Brain pericyte (primary cell): ENCODE measurements around the gene NLK.
"Not testable (repeated sequence)": the region's sequence is repeated elsewhere in the genome, so short reads cannot be mapped to it uniquely, and the experiment has no call there.

Experiments used
- DNase-seq: peaks from one replicate; pipeline ENCODE4 v3.0.0-alpha.2; 2012; ENCODE audit warnings: low read depth, low spot score

NLK gene

DNA sequence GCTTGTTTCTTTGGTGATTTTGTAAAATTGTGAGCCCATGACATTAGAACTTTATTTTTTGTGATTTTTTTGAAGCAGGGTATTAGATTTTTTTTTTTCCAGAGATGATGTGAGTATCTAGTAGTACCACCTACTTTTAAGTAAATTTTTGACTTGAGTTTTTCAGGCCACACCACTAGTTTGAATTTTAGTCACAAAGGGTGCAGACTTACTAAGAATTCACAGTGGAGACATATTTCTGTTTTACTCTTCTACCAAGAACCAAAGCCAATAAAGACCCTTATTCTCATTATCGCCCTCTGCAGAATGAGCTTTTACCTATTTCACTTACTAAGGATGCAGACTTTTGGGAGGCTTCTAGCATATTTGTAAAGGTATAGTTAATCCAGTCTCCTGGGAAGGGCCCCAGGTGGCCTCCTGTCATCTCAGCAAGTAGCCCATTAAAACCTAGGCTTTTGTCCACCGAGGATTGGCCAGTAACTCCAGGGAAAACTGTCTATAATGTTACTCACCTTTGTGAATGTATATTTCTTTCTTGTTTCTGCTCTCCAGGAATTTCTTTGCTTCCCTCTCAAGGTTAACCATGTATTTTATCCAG lies 30.6 kb downstream of the NLK start:
- DNase-seq, result no peak

DNA sequence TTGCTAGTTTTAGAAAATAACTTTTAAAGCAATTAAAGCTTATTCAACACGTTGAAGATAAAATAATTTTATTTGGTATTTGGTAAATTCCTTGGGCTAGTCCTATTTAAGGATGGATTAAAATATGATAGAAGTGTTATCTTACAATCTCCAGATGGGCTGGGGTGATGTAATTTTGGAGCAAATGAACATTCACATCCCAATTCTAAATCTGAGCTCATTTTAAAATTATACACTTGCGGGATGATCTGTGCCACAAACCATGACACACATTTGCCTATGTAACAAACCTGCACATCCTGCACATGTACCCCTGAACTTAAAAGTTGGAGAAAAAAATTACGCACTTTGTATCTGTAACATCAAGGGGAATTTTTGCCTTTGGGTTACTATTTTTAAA lies 31.5 kb downstream of the NLK start:
- no peak for DNase-seq

DNA sequence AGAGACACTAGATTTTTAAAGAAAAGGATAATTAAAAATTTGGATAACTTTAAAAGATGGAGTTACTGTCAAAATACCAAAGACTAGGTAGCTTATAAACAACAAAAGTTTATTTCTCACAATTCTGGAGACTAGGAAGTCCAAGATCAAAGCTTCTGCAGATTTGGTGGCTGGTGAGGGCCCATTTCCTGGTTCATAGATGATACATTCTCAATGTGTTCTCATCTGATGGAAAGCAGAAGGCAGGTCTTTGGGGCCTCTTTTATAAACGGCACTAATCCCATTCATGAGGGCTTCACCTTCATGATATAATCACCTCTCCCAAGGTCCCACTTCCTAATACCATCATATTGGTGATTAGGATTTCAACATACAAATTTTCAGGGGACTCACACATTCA lies 33.7 kb downstream of the NLK start:
- DNase-seq, result no peak

DNA sequence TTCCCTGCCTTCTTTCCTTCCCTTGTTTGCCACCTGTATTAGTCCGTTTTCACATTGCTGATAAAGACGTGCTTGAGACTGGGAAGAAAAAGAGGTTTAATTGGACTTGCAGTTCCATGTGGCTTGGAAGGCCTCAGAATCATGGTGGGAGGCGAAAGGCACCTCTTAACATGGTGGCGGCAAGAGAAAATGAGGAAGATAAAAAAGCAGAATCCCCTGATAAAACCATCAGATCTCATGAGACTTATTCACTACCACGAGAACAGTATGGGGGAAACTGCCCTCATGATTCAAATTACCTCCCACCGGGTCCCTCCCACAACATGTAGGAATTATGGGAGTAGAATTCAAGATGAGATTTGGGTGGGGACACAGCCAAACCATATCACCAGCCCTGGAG lies 34.7 kb downstream of the NLK start:
- DNase-seq, result not testable (repeated sequence)

DNA sequence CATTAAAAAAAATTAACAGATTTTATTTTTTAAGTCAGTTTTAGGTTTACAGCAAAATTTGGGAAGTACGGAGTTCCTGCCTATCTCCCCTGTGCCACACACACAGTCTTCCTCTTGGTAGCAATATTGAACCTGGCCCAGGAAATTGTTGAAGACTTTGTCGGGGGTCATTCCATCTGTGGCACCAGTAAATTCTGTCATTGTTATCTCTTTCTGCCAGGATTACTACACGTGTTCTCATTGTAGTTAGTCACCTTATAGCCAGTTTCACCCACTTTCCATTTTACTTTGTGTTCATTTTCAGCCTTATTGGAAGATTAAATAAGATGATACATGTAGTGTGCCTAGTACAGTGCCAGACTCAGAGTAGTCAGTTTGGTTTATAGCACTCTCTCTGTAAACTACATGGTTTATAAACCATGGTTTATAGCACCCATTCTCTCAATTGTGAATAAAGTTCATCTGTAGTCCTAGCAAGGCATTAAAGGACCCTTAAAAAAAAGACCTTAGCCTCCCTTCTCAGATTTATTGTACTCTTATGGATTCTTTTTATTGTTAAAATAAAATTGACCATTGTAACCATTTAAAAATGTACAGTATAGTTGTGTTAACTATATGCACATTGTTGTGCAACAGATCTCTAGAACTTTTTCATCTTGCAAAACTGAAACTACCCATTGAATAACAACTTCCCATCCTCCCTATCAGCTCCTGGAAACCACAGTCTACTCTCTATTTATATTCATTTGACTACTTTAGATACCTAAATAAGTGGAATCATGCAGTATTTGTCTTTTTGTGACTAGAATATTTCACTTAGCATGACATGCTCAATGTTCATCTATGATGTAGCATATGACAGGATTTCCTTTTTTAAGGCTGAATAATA lies 36.1 kb downstream of the NLK start:
- DNase-seq, result no peak

DNA sequence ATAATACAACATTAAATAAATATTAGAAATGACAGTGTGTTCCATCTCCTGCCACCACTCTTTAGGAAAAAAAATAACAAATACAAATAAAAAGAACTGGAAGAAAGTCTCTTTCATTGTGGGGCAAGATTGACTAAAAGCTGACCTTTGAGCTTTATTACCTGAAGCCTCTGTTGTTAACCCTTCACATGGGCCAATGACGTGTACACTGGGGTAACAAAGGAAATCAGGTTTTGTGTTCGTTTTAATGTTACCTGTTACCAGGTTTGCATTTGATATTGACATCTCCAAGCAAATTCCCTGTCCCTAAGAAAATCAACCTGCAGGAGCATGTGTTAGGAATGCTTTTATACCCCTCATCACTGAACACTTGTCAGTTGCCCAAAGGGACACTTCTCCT lies 39.0 kb downstream of the NLK start:
- no peak for DNase-seq

DNA sequence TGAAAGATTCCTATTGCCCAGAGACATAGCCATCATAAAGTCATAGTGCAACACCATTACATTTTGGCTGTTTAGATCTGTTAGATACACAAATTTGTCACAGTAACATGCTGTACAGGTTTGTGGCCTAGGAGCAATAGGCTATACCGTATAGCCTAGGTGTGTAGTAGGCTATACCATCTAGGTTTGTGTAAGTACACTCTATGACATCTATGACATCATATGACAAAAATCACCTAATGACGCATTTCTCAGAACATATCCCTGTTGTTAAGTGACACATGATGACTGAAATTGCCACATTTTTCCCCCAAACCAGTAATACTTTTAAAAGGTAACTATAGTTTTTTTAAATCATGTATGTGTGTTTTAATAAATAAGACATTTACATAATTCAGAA lies 43.3 kb downstream of the NLK start:
- DNase-seq, result no peak

DNA sequence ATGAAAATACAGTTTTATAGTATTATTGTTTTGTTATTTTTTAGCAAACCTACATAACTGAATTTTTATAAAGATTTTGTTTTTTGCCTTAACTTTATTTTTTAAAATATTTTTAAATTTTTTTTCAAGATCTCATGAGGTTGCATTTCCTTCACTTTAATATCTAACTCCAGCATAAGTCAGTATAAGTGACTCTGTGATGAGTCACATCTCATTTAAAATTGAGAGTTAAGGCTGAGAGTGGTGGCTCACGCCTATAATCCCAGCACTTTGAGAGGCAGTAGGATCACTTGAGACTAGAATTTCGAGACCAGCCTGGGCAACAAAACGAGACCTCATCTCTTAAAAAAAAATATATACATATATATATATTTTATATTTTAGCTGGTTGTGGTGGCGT lies 44.0 kb downstream of the NLK start:
- no peak for DNase-seq

DNA sequence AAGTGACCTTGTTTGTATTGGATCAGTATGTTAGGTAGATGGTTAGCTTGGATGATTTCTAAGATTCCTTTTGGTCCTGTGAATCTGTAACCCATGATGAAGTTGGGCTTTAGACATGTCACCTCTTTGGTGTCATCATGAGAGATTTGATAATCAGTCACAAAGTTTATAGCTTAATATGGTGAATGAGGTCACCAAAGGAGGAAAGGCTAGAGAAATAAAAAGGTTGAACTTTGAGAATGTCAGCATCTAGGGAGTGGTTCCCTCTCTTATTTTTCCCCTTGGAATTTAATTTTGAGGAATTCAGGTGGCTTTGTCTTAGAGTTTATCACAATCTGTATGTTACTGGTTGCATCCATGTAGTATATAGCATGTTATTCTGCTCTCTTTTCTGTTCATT lies 45.3 kb downstream of the NLK start:
- DNase-seq, result no peak

DNA sequence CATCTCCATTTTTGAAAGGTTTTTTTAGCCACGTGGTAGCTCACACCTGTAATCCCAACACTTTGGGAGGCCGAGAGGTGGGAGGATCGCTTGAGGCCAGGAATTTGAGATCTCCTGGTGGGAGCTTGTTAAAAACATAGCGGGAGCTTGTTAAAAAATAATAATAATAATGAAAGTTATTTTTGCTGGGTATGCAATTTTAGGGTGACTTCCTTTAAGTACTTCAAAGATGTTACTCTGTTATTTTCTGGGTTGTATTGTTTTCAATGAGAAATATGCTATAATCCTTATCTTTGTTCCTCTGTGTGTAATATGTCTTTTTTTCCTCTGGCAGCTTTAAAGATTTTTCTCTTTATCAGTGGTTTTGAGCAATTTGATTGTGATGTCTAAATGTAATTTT lies 48.1 kb downstream of the NLK start:
- no peak for DNase-seq

DNA sequence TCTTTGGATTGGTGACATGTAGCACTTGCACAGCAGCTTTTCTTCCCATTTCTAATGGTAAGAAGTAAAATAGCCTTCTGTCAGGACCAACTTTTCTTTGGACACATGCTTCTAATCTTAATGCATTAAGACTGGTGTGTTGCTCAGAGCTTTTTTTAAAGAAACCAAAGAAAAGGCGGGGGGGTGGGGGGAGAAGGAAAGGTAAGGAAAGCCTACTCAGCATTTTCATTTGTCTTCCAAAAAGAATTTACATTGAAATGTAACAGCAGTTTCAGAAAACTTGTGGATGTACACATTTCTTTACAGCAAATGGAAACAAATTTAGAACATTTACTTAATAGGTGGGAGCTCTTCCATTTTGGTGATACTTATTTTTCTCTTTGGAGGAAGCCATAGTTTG lies 49.6 kb downstream of the NLK start:
- DNase-seq, result no peak

DNA sequence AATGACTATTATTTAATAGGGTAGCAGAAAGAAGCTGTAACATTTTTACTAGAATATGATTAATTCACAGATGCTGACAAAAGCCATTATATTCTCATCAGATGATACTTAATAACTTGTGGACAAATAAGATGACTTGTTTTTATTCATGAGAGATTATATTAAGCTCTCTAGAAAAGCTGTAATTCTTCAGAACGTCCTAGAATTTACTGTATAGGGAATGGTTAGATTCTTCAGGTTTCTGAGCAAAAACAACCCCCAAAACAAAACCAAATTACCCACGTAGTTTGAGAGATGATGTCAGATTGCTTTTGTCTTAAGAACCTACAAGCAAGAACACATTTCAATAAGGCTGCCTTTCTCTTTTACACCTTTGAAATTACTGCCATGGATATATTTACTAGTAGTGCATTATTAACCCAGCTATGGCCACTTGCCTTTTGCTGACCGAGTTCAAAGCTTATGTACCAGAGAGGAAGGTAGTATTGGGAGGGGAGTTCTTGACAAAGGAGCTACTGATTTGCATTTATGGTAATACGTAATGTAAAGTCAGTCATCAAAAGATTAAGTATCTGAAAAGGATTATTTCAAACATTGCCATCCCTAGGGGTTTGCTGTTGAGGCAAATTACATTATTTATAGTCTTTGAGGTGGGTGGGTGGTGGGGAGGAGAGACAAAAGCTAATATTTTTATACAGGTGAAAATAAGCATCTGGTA lies 51.7 kb downstream of the NLK start:
- no peak for DNase-seq

DNA sequence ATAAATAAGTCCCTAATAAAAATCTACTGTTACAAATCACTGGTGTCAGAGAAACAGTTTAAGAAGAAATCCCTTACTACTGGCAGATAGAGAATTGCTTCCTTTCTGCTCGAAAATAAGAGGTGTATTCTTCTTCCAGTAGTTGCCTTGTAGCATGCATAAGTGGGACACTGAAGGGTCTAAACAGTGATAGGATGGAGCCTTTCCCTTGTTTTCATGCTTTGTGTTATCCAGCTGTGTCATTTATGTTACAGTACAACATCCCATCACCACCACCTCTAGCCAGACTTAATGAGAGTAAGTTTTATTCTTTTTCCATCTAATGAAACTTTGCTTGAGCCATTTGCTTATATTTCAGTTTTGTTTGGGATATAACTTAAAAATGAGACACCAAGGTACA lies 54.3 kb downstream of the NLK start:
- no peak for DNase-seq

DNA sequence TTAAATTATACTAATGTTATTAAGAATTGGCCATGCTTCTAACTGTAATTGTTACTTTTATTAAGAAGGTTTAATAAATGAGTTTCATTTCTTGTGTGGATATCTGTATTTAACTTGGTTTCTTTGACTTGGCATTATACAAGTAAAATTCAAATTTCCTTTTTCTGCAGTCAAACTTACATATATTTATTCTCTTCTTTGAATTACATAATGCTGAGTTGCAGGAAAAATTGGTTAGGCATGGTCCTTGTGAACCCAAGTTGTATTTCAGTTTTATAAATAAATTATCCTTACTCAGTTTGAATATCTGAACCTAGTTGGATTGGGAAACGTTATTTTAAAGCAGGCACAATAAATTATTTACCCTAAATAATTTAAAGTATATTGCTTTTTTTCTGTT lies 54.8 kb downstream of the NLK start:
- no peak for DNase-seq

DNA sequence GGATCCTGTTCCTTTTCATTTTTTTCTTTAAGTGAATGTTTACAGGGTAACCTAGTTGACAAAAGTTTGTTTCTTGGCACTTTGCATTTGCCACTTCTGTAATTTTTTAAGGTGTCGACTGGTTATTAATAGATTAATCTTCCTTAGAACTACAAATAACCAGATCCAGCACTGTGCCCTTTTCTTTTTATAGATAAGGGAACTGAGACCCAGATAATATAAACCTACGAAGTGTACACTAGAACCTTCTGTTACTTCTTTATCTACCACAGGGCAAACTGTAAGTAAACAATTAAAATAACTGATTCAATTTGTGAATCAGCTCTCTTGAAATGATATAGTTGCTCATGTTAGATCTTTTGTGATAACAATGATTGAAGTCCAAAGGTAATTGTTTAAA lies 55.4 kb downstream of the NLK start:
- DNase-seq, result no peak

DNA sequence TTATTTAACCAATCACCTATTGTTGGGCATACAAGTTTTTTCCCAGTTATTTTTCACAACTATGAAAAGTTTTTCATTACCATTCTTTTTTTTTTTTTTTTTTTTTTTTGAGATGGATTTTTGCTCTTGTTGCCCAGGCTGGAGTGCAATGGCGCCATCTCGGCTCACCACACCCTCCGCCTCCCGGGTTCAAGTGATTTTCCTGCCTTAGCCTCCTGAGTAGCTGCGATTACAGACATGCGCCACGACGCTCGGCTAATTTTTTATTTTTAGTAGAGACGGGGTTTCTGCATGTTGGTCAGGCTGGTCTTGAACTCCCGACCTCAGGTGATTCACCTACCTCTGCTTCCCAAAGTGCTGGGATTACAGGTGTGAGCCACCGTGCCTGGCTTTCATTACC lies 56.1 kb downstream of the NLK start:
- not testable (repeated sequence) for DNase-seq

DNA sequence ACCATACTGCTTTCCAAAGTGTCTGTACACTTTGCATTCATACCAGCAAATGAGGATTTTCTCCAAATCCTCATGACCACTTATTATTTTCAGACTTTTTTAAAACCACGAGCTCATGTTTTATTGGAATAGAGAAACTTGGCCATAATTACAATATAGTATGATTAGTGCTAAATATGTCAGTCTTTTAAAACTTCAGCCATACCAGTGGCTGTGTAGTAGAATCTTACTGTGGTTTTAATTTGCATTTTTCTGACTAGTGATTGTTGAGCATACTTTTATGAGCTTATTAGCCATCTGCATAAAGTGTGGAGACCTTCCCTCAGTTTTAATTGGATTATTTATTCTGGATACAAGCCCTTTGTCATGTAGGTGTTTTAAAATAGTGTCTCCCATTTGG lies 57.8 kb downstream of the NLK start:
- no peak for DNase-seq

DNA sequence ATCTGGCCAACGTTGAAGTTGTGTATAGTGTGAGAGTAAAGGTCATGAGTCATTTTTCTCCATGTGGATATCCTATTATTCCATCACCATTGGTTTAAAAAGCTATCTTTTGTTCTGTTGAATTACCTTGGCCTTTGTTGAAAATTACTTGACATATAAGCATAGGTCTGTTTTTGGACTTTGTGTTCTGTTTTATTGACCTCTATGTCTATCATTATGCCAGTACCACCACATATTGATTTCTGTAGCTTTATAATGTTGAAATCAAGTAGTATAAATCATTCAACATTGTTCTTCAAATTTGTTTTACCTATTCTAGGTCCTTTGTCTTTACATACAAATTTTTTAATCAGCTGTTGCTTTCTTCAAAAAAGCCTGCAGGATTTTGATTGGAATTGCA lies 58.5 kb downstream of the NLK start:
- DNase-seq, result no peak

DNA sequence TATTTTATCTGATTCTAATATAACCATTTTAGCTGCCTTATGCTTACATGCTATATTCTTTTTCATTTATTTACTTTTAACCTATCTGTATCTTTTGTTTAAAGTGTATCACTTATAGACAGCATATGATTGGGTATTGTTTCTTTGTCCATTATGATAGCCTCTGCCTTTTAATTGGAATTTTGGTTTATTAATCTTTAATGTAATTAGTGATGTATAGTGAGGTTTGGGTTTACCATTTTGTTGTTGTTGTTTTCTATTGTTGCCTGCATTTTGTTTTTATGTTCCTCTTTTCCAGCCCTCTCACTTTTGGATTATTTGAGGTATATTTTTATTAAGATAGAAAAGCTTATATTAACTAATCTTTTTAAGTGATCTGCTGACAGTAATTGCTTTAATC lies 59.4 kb downstream of the NLK start:
- DNase-seq, result no peak

DNA sequence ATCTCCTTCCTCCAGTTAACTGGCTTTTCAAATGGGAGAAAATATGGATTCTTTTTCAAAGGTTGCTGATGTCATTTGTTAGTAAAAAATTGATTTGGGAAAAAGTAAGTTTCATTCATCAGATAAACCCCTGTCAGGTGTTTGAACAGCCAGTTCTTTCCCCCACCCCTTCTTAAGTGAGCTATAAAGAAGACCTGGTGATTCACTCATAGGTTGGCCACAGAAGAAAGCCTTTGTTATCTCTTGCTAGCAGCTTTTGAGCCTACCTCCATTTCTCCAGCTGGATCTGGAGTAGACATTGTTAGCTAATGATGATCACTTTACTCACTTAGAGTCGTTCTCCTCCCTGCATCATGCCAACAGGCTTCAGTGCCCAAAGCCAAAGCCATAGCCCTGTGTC lies 63.0 kb downstream of the NLK start:
- DNase-seq, result no peak

DNA sequence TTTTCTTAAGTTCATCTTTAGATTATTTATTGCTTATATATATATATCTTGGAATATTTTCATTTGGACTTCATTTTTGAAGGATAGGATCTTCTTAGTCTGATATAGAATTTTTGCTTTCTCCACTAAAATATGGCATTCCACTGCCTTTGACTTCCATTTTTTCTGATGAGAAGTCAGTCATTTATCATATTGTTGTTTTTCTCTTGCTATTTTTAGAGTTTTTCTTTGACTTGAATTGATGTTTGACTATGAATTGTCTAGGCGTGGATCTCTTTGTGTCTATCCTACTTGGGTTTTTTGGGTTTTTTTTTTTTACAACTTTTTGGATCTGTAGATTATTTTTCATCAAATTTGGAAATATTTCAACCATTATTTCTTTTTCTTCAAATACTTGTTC lies 67.7 kb downstream of the NLK start:
- no peak for DNase-seq

DNA sequence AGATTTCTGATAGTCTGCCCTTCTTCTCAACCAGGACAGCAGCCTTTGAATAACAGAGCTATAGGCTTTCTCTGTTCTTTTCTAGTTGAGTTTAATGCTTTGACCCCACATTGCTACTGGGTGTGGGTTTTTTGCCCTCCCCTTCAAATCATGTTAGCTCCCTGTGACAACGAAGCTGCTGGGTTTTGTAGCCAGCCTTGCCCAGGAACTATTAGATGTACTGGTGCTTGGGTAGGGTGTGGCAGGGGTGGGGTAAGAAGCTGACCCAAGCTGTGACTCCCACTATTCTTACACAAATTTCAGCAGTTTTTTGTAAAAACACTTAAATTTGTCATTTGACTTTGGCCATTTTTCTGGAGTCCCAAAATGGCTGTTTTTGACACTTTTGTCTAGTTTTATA lies 69.7 kb downstream of the NLK start:
- no peak for DNase-seq

DNA sequence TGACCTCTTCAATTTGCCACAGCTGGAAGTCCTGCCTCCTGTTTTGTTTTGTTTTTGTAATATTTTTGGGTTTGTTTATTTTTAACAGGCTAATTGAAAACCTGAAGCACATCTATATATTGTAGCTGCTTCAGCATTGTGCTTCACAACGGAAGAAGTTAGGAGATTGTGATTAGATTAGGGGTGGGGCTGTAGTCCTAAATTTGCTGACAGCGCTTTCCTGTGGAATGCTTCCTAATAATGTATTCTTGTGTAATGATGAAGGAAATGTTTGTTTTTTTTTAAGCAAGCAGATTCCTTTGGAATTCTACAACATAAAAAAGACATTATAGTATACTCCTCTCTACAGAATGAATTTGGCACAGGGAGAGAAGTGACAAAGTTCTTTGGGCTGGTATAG lies 70.1 kb downstream of the NLK start:
- no peak for DNase-seq
